ENCODE data around the gene PREX1. TPM values are rescaled to one million over a fixed set of nuclear protein-coding genes. Genes with fewer than 3 reads are reported as not detected.

The PREX1 gene
- total RNA-seq, 1 donor from 2014 or later = 235 TPM

DNA sequence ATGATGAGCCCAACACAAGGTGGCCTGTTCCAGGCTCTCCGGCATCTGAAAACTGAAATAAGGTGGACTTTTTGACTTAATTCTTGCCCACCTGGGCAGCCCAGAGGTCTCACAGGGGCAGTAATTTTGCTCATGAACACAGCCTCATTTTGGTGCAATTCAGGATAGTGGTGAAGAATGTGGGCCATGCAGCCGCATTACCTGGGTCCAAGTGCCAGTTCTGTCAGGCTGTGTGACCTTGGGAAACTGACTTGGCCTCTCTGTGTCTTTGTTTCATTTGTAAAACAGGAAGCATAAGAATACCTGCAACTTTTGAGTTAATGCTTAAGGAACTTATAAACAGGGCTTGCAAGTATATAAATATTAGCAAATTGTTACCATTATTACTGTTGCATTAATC lies 5.6 kb downstream of the PREX1 start:
- Mint-ChIP-seq H3K36me3 (ENCODE audit: unreplicated experiment) (no peaks in the 10 kb centered on the region), H3K27ac (ENCODE audit: unreplicated experiment) (no peak overlapping the region), H3K9me3 (ENCODE audit: unreplicated experiment) (peaks cover 14% of the 10 kb centered on the region), H3K4me1 (ENCODE audit: low read depth, unreplicated experiment) (peaks cover 42% of the 10 kb centered on the region), H3K27me3 (ENCODE audit: unreplicated experiment) (peaks cover 5% of the 10 kb centered on the region), H3K4me3 (ENCODE audit: unreplicated experiment) (no peak overlapping the region)
- TF ChIP-seq CTCF (IDR thresholded peaks at IDR 0.05; ENCODE audit: partially characterized antibody, unreplicated experiment) = no peak
- no peak for DNase-seq

- Mint-ChIP-seq H3K36me3 (ENCODE audit: unreplicated experiment) (no peaks in the 10 kb centered on the region), H3K9me3 (ENCODE audit: unreplicated experiment) (peaks cover 11% of the 10 kb centered on the region), H3K4me3 (ENCODE audit: unreplicated experiment) (peak overlapping the region; percentile 21), H3K27me3 (ENCODE audit: unreplicated experiment) (peaks cover 5% of the 10 kb centered on the region), H3K4me1 (ENCODE audit: low read depth, unreplicated experiment) (peaks cover 45% of the 10 kb centered on the region), H3K27ac (ENCODE audit: unreplicated experiment) (no peak overlapping the region)
- no peak for TF ChIP-seq CTCF (IDR thresholded peaks at IDR 0.05; ENCODE audit: partially characterized antibody, unreplicated experiment)
- no peak for DNase-seq
Measured at GRCh38 chr20:48821261-48821920, 6.4 kb downstream of the PREX1 start.

DNA sequence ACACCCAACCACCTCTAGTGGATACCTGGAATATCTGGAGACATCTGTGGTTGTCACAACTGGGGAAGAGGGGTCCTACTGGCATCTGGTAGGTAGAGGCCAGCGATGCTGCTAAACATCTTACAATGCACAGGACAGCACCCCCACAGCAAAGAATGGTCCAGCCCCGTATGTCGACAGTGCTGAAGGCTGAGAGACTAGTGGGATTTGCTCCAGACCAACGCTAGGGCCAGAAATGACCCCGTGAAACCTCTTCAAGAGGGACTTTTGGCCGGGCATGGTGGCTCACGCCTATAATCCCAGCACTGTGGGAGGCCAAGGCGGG lies 7.2 kb downstream of the PREX1 start:
- H3K4me3 Mint-ChIP-seq (ENCODE audit: unreplicated experiment) = no peak overlapping the region
- H3K27me3 Mint-ChIP-seq (ENCODE audit: unreplicated experiment) = peaks cover 5% of the 10 kb centered on the region
- no peaks in the 10 kb centered on the region for H3K36me3 Mint-ChIP-seq (ENCODE audit: unreplicated experiment)
- no peak for TF ChIP-seq CTCF (IDR thresholded peaks at IDR 0.05; ENCODE audit: partially characterized antibody, unreplicated experiment)
- H3K27ac Mint-ChIP-seq (ENCODE audit: unreplicated experiment) = no peak overlapping the region
- peaks cover 7% of the 10 kb centered on the region for H3K9me3 Mint-ChIP-seq (ENCODE audit: unreplicated experiment)
- peaks cover 45% of the 10 kb centered on the region for H3K4me1 Mint-ChIP-seq (ENCODE audit: low read depth, unreplicated experiment)
- no peak for DNase-seq

DNA sequence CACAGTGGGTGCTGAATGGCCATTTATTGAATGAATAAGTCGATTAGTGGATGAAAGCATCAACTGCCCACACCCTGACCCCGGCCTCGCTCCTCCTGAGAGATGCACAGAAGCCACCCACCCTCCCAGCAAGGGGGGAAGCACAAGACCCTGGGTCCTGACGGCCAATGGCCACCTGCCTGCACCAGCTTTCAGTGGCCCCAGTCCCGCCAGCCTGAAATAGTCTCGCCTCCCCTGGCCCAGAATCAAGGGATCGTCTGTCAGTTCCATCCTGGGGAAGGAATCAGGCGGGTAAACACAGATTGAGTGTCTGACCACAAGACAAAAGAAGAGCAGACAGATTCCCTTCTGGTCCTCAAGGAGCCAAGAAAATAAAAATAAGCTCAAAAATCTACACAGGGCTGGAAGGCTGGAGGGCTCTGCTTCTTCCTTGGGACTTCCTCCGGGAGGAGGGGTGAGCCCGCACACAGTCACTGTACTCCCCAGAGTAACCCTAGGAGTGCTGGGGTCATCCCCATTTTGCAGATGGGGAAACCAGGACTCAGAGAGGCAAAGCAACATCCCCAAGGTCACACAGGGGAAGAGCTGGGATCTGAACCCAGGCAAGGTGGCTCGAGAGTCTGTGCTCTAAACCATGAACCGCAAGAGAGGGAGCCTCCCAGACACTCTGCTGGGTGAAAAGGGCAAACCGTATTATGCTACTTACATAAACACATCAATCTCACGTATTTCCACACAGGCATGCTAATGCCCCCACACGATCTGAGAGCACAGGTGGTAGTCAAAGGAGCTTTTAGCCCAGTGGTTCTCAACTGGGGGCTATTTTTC lies 7.8 kb downstream of the PREX1 start:
- no peak overlapping the region for H3K27ac Mint-ChIP-seq (ENCODE audit: unreplicated experiment)
- H3K27me3 Mint-ChIP-seq (ENCODE audit: unreplicated experiment) = peaks cover 4% of the 10 kb centered on the region
- TF ChIP-seq CTCF (IDR thresholded peaks at IDR 0.05; ENCODE audit: partially characterized antibody, unreplicated experiment) = no peak
- no peak for DNase-seq
- peaks cover 42% of the 10 kb centered on the region for H3K4me1 Mint-ChIP-seq (ENCODE audit: low read depth, unreplicated experiment)
- H3K4me3 Mint-ChIP-seq (ENCODE audit: unreplicated experiment) = no peak overlapping the region
- peaks cover 4% of the 10 kb centered on the region for H3K9me3 Mint-ChIP-seq (ENCODE audit: unreplicated experiment)
- no peaks in the 10 kb centered on the region for H3K36me3 Mint-ChIP-seq (ENCODE audit: unreplicated experiment)

- TF ChIP-seq CTCF (IDR thresholded peaks at IDR 0.05; ENCODE audit: partially characterized antibody, unreplicated experiment) = no peak
- Mint-ChIP-seq H3K9me3 (ENCODE audit: unreplicated experiment) (no peaks in the 10 kb centered on the region), H3K36me3 (ENCODE audit: unreplicated experiment) (no peaks in the 10 kb centered on the region), H3K27me3 (ENCODE audit: unreplicated experiment) (no peaks in the 10 kb centered on the region), H3K4me1 (ENCODE audit: low read depth, unreplicated experiment) (peaks cover 34% of the 10 kb centered on the region), H3K4me3 (ENCODE audit: unreplicated experiment) (peak overlapping the region; percentile 68), H3K27ac (ENCODE audit: unreplicated experiment) (peak overlapping the region; percentile 34)
- DNase-seq = no peak
Measured at GRCh38 chr20:48819089-48819488, 8.7 kb downstream of the PREX1 start.
